AG09309 (cell line): ENCODE results near the gene PARN.

ENCODE experiments used
- DNase-seq: peaks from one replicate; pipeline ENCODE4 v3.0.0-alpha.2; 2010; ENCODE audit warnings: low read depth
- H3K4me3 ChIP-seq: 2 replicates; pipeline ENCODE4 v1.5.1; 2011; ENCODE audit warnings: mild to moderate bottlenecking, low read depth, low read length, moderate library complexity; ENCODE audit not compliant: control insufficient read depth
- TF ChIP-seq, protein P1 (sequence below): IDR thresholded peaks from 2 replicates; pipeline ENCODE4 v1.5.1; 2011; ENCODE audit warnings: mild to moderate bottlenecking, low read depth, low read length, inconsistent platforms; ENCODE audit not compliant: insufficient read depth, control insufficient read depth; ENCODE audit errors: missing control alignments

Gene PARN

DNA sequence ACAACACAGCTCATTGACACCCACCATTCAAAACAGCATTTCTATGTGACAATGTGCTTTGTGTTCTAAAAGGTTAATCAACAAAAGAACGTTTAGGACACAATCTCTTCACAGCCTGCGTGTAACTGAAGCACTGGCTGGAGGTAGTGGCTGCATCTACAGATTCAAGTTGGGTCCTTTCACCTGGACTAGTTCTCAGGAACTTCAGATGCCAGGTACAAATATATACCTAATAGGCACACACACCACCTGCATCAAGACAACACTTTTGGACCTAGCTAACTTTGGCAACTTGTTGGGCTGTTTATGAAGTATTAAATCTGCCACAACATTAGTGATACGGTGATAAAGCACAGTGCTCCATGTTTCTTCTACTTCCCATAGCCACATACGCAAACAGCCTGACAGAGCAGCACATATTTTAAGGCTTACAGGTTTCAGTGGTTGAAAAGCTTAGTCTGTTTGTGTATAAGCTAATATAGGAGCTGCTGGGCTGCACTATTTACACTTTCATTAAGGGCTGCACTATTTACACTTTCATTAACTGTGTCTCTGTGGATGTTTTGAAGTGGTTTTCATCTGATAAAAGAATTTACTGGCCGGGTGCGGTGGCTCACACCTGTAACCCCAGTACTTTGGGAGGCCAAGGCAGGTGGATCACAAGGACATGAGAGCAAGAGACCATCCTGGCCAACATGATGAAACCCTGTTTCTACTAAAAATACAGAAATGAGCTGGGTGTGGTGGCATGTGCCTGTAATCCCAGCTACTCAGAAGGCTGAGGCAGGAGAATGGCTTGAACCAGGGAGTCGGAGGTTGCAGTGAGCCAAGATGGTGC is 132.6 kb downstream of the PARN start:
- H3K4me3 ChIP-seq = no peak overlapping the region
- TF ChIP-seq, protein P1, sequence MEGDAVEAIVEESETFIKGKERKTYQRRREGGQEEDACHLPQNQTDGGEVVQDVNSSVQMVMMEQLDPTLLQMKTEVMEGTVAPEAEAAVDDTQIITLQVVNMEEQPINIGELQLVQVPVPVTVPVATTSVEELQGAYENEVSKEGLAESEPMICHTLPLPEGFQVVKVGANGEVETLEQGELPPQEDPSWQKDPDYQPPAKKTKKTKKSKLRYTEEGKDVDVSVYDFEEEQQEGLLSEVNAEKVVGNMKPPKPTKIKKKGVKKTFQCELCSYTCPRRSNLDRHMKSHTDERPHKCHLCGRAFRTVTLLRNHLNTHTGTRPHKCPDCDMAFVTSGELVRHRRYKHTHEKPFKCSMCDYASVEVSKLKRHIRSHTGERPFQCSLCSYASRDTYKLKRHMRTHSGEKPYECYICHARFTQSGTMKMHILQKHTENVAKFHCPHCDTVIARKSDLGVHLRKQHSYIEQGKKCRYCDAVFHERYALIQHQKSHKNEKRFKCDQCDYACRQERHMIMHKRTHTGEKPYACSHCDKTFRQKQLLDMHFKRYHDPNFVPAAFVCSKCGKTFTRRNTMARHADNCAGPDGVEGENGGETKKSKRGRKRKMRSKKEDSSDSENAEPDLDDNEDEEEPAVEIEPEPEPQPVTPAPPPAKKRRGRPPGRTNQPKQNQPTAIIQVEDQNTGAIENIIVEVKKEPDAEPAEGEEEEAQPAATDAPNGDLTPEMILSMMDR = no peak
- DNase-seq = no peak

DNA sequence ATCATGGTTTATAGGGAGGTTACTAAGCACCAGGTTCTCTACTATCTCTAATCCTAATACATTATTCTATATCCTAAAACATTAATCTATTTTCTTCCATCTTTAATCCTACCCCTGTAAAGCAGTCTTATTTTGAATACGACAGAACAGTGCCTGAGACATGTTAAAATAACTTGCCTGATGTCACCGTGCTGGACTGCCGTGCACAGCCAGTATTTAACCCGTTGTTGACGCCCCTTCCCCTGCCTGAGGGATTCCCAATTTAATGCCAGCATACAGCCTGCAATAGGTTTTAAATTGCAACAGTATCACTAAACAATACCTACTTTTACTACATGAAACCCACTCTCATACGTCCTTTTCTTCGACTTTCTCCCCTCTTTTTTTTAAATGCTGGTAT is 133.3 kb downstream of the PARN start:
- TF ChIP-seq, protein P1 = no peak
- DNase-seq = no peak
- H3K4me3 ChIP-seq = no peak overlapping the region

DNA sequence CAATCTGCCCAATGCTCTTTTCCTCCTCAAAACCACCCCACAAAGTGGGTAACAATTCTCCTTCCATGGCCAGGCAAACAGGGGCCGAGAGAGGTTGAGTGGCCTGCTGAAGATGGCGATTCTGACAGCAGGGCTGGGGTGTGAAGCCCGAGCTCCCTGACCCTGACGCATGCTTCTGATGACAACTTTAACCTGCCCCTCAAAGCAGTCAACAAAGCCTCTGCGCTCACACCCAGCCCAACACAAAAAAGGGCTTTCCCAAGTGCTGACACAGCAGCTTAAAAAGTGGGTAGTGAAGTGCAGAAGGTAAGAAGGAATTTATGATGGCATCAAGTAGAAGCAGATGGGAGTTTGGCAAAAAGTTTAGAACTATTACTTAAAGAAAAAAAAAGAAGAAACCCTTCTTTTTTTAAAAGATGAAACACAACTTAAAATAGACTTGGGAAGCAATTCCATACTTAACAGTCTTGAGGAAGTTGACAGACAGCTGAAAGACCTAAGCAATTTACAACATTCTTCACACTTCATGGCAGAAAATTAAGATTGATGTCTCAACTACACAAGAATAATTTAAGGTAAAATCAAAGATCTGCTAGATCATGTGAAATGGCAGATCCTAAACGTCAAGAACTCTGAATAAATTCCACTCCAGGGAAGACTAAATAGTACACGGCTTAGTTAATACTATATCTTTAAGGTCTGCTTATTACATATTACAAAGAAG is 133.9 kb downstream of the PARN start:
- no peak overlapping the region for H3K4me3 ChIP-seq
- TF ChIP-seq, protein P1 = no peak
- no peak for DNase-seq

DNA sequence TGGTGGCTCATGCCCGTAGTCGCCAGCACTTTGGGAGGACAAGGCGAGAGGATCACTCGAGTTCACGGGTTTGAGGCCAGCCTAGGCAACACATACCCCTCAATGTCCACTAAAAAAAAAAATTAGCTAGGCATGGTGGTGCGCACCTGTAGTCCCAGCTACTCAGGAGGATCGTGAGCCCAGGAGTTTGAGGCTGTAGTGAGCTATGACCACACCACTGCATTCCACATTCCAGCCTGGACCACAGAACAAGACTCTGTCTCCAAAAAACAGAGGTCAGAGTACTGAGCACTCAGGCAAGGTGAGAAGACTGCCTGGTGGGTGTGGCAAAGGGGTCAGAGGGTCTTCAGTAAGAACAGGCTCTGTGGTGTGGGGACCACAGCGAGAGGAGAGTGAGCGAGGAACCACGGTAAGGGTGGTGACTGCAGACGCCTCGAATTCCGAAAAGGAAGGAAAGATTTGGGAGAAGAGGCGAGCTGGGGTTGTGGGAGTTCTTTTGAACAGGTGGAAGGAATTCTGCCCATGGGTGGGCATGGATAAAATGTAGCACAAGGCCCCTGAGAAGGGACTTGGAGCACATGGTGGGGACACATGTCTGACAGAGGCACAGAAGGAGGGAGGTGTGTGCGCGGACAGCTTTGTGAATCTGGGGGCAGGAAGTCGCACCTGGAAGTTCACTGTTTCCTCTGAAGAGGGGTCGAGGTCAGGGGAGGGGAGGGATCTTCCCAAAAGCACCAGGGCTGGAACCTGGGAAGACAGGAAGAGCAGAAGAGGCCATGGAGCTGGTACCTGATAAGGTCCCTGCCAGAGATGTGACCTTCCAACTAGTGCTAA is 134.6 kb downstream of the PARN start:
- TF ChIP-seq, protein P1 = no peak
- no peak for DNase-seq
- H3K4me3 ChIP-seq = no peak overlapping the region

DNA sequence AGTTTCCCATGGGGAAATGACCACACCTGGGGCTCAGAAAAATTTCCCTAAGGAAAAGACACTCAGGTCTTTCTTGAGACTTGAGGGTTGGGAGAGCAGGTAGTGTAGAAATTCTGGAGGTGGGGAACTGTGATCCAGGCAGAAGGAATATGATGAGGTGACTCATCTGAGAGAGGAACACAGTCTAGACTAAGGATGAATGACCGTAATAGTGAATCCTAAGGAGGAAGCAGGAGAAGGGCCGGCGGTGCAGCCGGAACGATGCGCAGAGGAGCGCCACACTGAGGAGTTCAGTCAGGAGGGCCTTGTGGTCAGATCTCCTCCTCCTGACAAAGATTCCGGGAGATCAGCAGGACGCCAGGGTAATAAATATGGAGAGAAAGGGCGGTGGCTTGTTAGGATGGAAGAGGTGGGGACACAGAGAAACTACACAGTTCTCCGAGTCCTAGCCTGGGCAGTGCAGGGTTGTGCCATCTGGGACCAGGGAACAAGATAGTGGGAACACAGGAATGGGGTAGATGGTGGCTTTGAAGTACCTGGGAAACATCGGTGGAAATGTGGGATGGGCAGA is 135.6 kb downstream of the PARN start:
- TF ChIP-seq, protein P1 = no peak

DNA sequence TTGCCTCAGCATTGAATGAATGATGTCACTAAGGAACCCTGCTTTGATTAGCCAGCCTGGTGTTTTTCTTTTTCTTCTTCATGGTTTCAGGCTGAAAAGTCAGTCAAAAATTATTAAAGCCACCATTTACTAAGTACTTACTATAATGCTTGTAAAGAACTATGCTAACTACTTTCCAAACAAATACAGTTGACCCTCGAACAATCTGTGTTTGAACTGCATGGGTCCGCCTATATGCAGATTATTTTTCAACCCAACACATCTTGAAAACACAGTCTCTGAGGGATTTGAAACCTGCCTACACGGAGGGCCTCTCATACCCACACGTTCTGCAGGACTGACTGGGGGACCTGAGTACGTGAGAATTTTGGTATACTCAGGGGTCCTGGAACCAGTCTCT is 136.3 kb downstream of the PARN start:
- H3K4me3 ChIP-seq = no peak overlapping the region
- TF ChIP-seq, protein P1 = no peak
- no peak for DNase-seq

More for the DNA sequence above, 135.6 kb downstream of the PARN start:
- no peak for DNase-seq
- H3K4me3 ChIP-seq = no peak overlapping the region
